ENCODE data around the gene ENOX1. TPM values are rescaled to one million over a fixed set of nuclear protein-coding genes. Genes with fewer than 3 reads are reported as not detected.

The ENOX1 gene
- total and polyA plus RNA-seq, 9 of the 15 experiments (the other 6 are each of a cell fraction or from before 2014, with no cell fraction given), result not detected

DNA sequence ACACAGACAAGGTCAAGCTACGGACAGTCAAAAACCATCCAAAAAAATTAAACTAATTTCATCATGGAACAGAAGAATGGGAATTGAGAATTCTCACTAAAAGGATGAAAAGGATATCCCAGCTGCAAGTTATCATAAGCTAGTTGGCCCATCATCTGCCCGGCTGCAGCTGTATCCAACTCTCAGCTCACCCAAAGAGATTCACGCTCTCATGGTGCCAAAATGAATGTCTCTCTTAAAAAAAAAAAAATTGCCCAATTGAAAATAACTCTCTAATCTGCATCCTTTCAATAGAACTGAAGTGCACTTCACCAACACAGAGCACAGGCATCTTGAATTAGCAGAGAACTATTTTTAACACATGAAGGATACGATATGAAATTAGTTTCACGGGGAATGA lies 20.0 kb downstream of the ENOX1 start:
- Histone ChIP-seq H3K4me1 (replicated peaks in 1 of 2; ENCODE audit: control insufficient read depth in 2 of 2, insufficient read depth in 2 of 2, low read length in 2 of 2) (no peaks in the 10 kb centered on the region), H3K9me3 (replicated peaks; ENCODE audit: control insufficient read depth, insufficient read depth, low read depth, low read length) (no peaks in the 10 kb centered on the region), H2AFZ (ENCODE audit: low read depth, low read length) (no peak overlapping the region), H3K27me3 (ENCODE audit: control insufficient read depth in 2 of 2, insufficient read depth in 2 of 2, low read length in 2 of 2) (no peaks in the 10 kb centered on the region), H3K79me2 (ENCODE audit: control insufficient read depth, insufficient read depth, low read length) (no peaks in the 10 kb centered on the region), H3K9me1 (ENCODE audit: control insufficient read depth, insufficient read depth, low read length) (no peaks in the 10 kb centered on the region), H4K20me1 (replicated peaks; ENCODE audit: control insufficient read depth, insufficient read depth, low read length) (no peaks in the 10 kb centered on the region), H3K4me2 (ENCODE audit: insufficient read depth, low read length) (no peak overlapping the region), H3K4me3 (no peak overlapping the region), H3K36me3 (ENCODE audit: control insufficient read depth, insufficient read depth, low read length) (no peaks in the 10 kb centered on the region), H3K27ac (ENCODE audit: extremely low read depth, low read depth, low read length) (no peak overlapping the region), H3K9ac (ENCODE audit: insufficient read depth in 1 of 2, low read depth in 2 of 2, low read length in 2 of 2) (no peak overlapping the region)
- TF ChIP-seq SMARCA4 (IDR thresholded peaks at IDR 0.05) (no peak), MYC (IDR thresholded peaks at IDR 0.05; ENCODE audit: low read depth, low read length) (no peak), MYC (CRISPR knock-in tag; IDR thresholded peaks at IDR 0.05; ENCODE audit: borderline replicate concordance, low read depth) (no peak), CBX2 (IDR thresholded peaks at IDR 0.05; ENCODE audit: insufficient read depth, low read length, poor library complexity, severe bottlenecking) (no peak), STAG1 (CRISPR knock-in tag; IDR thresholded peaks at IDR 0.05; ENCODE audit: borderline replicate concordance) (no peak), HNRNPK (IDR thresholded peaks at IDR 0.05; ENCODE audit: low read depth, low read length, poor library complexity, severe bottlenecking) (no peak), CHD2 (IDR thresholded peaks at IDR 0.05; ENCODE audit: low read depth, low read length) (no peak), SAFB (IDR thresholded peaks at IDR 0.05; ENCODE audit: borderline replicate concordance, low read depth, low read length) (no peak), NFIC (IDR thresholded peaks at IDR 0.05) (no peak), SMAD1 (IDR thresholded peaks at IDR 0.05; ENCODE audit: low read depth, low read length, partially characterized antibody) (no peak), SRSF3 (IDR thresholded peaks at IDR 0.05; ENCODE audit: insufficient read depth, low read length) (no peak), ZNF23 (CRISPR knock-in tag; IDR thresholded peaks at IDR 0.05) (no peak), MEIS2 (IDR thresholded peaks at IDR 0.05; ENCODE audit: partially characterized antibody) (no peak), KAT2B (IDR thresholded peaks at IDR 0.05; ENCODE audit: low read depth, low read length) (no peak), PHF20 (IDR thresholded peaks at IDR 0.05; ENCODE audit: partially characterized antibody) (no peak), ZNF175 (CRISPR knock-in tag; IDR thresholded peaks at IDR 0.05; ENCODE audit: low read depth) (no peak), SAP30 (IDR thresholded peaks at IDR 0.05; ENCODE audit: borderline replicate concordance, insufficient read depth, low read depth, low read length, poor library complexity, severe bottlenecking) (no peak), ZNF695 (CRISPR knock-in tag; IDR thresholded peaks at IDR 0.05) (no peak)
- TF ChIP-seq, protein P1, sequence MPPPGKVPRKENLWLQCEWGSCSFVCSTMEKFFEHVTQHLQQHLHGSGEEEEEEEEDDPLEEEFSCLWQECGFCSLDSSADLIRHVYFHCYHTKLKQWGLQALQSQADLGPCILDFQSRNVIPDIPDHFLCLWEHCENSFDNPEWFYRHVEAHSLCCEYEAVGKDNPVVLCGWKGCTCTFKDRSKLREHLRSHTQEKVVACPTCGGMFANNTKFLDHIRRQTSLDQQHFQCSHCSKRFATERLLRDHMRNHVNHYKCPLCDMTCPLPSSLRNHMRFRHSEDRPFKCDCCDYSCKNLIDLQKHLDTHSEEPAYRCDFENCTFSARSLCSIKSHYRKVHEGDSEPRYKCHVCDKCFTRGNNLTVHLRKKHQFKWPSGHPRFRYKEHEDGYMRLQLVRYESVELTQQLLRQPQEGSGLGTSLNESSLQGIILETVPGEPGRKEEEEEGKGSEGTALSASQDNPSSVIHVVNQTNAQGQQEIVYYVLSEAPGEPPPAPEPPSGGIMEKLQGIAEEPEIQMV (tag; conservative IDR thresholded peaks at IDR 0.05; ENCODE audit: low read depth), result no peak
- TF ChIP-seq, protein P2, sequence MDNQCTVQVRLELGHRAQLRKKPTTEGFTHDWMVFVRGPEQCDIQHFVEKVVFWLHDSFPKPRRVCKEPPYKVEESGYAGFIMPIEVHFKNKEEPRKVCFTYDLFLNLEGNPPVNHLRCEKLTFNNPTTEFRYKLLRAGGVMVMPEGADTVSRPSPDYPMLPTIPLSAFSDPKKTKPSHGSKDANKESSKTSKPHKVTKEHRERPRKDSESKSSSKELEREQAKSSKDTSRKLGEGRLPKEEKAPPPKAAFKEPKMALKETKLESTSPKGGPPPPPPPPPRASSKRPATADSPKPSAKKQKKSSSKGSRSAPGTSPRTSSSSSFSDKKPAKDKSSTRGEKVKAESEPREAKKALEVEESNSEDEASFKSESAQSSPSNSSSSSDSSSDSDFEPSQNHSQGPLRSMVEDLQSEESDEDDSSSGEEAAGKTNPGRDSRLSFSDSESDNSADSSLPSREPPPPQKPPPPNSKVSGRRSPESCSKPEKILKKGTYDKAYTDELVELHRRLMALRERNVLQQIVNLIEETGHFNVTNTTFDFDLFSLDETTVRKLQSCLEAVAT (IDR thresholded peaks at IDR 0.05), result no peak
- TF ChIP-seq, protein P3, sequence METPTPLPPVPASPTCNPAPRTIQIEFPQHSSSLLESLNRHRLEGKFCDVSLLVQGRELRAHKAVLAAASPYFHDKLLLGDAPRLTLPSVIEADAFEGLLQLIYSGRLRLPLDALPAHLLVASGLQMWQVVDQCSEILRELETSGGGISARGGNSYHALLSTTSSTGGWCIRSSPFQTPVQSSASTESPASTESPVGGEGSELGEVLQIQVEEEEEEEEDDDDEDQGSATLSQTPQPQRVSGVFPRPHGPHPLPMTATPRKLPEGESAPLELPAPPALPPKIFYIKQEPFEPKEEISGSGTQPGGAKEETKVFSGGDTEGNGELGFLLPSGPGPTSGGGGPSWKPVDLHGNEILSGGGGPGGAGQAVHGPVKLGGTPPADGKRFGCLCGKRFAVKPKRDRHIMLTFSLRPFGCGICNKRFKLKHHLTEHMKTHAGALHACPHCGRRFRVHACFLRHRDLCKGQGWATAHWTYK (CRISPR knock-in tag; IDR thresholded peaks at IDR 0.05), result no peak
- in situ Hi-C loops (cut with MboI) (no loop called here), intact Hi-C loops (cut with micrococcal nuclease) (no loop called here)
- ATAC-seq (no peak), DNase-seq (ENCODE audit: extremely low read depth in 1 of 4, low spot score in 3 of 4) (no peak), FAIRE-seq (no peak)
- POLR2A ChIA-PET, result no interaction called here
- no TSS peak for BruUV-seq (replicated peaks)
- CTCF ChIA-PET (ENCODE audit: low intra/inter-chr PET ratio), result no interaction called here
- WGBS (ENCODE audit: insufficient coverage, low coverage, missing lambda C conversion rate), result 0% methylated on average over 5 of the region's 5 CpGs
